Liver (tissue), 3 donors: ENCODE measurements around the gene FGF16.

Experiments
- ATF3 ChIP-seq: IDR thresholded peaks from 2 replicates; pipeline ENCODE4 v1.6.1; 2016; ENCODE audit warnings: antibody characterized with exemption
- CTCF ChIP-seq: fragments of 150-350 bp; IDR thresholded peaks from 2 replicates; pipeline ENCODE4 v1.5.1; 2017; ENCODE audit warnings: improper control_type of control experiment, low read depth, low read length; ENCODE audit not compliant: missing input control
- EGR1 ChIP-seq, 2 donors: IDR thresholded peaks; 2 replicates each; pipeline ENCODE4 v1.6.1; 2016 to 2018; ENCODE audit warnings: antibody characterized with exemption in 2 of 2, low read depth in 2 of 2
- FOXA2 ChIP-seq: IDR thresholded peaks from 2 replicates; pipeline ENCODE4 v1.6.1; 2016; ENCODE audit warnings: antibody characterized with exemption
- MAX ChIP-seq: IDR thresholded peaks from 2 replicates; pipeline ENCODE4 v1.6.1; 2016; ENCODE audit warnings: antibody characterized with exemption
- RAD21 ChIP-seq, 2 donors: IDR thresholded peaks; 2 replicates each; pipeline ENCODE4 v1.6.1; 2016; ENCODE audit warnings: antibody characterized with exemption in 2 of 2, mild to moderate bottlenecking in 2 of 2
- REST ChIP-seq: IDR thresholded peaks from 2 replicates; pipeline ENCODE4 v1.6.1; 2016; ENCODE audit warnings: antibody characterized with exemption, mild to moderate bottlenecking
- RXRA ChIP-seq, 2 donors: IDR thresholded peaks; 2 replicates each; pipeline ENCODE4 v1.6.1; 2017 to 2018; ENCODE audit warnings: antibody characterized with exemption in 2 of 2, mild to moderate bottlenecking in 1 of 2
- SP1 ChIP-seq: IDR thresholded peaks from 2 replicates; pipeline ENCODE4 v1.6.1; 2018; ENCODE audit warnings: antibody characterized with exemption, mild to moderate bottlenecking
- TAF1 ChIP-seq: conservative IDR thresholded peaks from 2 replicates; pipeline ENCODE4 v1.6.1; 2016; ENCODE audit warnings: antibody characterized with exemption, mild to moderate bottlenecking
- donor health status: healthy.
- donor health status: healthy.

- no peak for TF ChIP-seq REST
- TF ChIP-seq CTCF: no peak
- no peak for TF ChIP-seq RXRA (IDR thresholded peaks at IDR 0.05)
- TF ChIP-seq MAX: no peak
- no peak for TF ChIP-seq ATF3
- TF ChIP-seq RAD21 (IDR thresholded peaks at IDR 0.05): no peak
- TF ChIP-seq SP1: no peak
- TF ChIP-seq TAF1: no peak
- no peak for TF ChIP-seq FOXA2
- TF ChIP-seq EGR1 (IDR thresholded peaks at IDR 0.05; ENCODE audit: low read depth in 2 of 2): no peak
These were observed 14.2 kb upstream of the FGF16 start for GRCh38 chrX:77433001-77433400.
